ENCODE measurements around the gene SCAP. TPM values are rescaled to one million over a fixed set of nuclear protein-coding genes. Genes with fewer than 3 reads are reported as not detected.
"Not testable (repeated sequence)": the region's sequence is repeated elsewhere in the genome, so short reads cannot be mapped to it uniquely, and the experiment has no call there.

SCAP gene
- total RNA-seq, 2 experiments from 2014 or later = 68.1 to 71.4 TPM

DNA sequence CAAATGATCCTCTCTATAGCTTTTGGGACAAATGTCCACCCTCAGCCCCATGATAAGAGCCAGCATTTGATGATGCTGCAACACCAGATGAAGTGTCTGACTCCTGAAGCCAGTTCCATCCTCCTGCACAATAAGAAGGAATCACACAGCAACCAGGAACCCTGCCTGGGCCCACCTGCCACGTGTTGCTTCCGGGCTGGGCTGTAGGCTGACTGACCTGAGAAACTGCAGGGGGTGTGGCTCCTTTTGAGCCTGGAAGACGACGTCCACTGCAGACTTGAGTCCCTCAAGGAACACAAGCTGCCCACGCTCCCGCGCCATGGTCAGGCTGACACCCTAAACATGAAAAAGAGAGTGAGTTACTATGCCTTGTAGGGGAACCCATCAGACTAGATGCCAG lies 28.4 kb upstream of the SCAP start:
- ChIA-PET POLR2A (no interaction called here), CTCF (interaction anchor here (0.5 kb wide), 1 partner anchor 65 kb away, joined by 6 read pairs; no protein-coding TSS in a partner anchor)
- H3K27ac Mint-ChIP-seq = no peak overlapping the region

GRCh38 chr3:47503033-47503432 lies 27.3 kb upstream of the SCAP start:
- peaks cover 37% of the 10 kb centered on the region for H3K36me3 Mint-ChIP-seq (ENCODE audit: low read depth)
- H3K27me3 Mint-ChIP-seq = no peaks in the 10 kb centered on the region
- H3K27ac Mint-ChIP-seq = no peak overlapping the region
- POLR2A ChIA-PET = no interaction called here
- CTCF ChIA-PET = no interaction called here
- H3K9me3 Mint-ChIP-seq = no peaks in the 10 kb centered on the region
- no peaks in the 10 kb centered on the region for H3K4me1 Mint-ChIP-seq
- H3K4me3 Mint-ChIP-seq = no peak overlapping the region
- DNase-seq = no peak

More for the DNA sequence above, 28.4 kb upstream of the SCAP start:
- Mint-ChIP-seq H3K4me3 (no peak overlapping the region), H3K36me3 (ENCODE audit: low read depth) (peaks cover 35% of the 10 kb centered on the region), H3K9me3 (no peaks in the 10 kb centered on the region), H3K4me1 (no peaks in the 10 kb centered on the region), H3K27me3 (no peaks in the 10 kb centered on the region)
- DNase-seq = no peak

GRCh38 chr3:47496892-47497291 lies 21.2 kb upstream of the SCAP start:
- ChIA-PET POLR2A (no interaction called here), CTCF (interaction anchor here (1.6 kb wide), 1 partner anchor 25 kb away, joined by 3 read pairs; no protein-coding TSS in a partner anchor)
- Mint-ChIP-seq H3K27me3 (no peaks in the 10 kb centered on the region), H3K4me1 (no peaks in the 10 kb centered on the region), H3K36me3 (ENCODE audit: low read depth) (peaks cover 41% of the 10 kb centered on the region), H3K4me3 (no peak overlapping the region), H3K27ac (no peak overlapping the region), H3K9me3 (no peaks in the 10 kb centered on the region)
- DNase-seq = no peak

DNA sequence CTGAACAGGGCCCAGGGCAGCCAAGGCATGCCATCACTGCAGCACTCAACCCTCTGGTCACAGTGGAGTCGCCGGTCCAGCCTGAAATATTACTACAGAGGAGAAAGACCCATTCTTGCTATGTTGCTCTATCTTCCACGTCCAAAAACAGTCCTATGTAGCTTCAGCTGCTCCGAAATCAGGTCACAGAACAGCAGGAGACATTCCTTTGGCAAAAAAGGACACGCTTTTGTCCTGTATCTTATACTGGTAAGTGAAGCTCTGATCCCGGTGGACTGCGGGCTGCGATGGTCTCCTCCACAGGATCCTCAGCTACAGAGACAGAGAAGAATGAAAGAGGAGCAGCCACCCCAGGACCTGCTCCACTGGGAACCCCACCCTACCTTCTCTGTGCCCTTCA lies 20.1 kb upstream of the SCAP start:
- peaks cover 34% of the 10 kb centered on the region for H3K36me3 Mint-ChIP-seq (ENCODE audit: low read depth)
- ChIA-PET POLR2A (no interaction called here), CTCF (interaction anchor here (1.6 kb wide), 2 partner anchors 26 to 68 kb away, joined by 3 read pairs; no protein-coding TSS in a partner anchor)
- no peak for DNase-seq
- no peaks in the 10 kb centered on the region for H3K27me3 Mint-ChIP-seq
- no peak overlapping the region for H3K4me3 Mint-ChIP-seq
- H3K4me1 Mint-ChIP-seq = no peaks in the 10 kb centered on the region
- H3K27ac Mint-ChIP-seq = no peak overlapping the region
- H3K9me3 Mint-ChIP-seq = no peaks in the 10 kb centered on the region

GRCh38 chr3:47495111-47495510 lies 19.4 kb upstream of the SCAP start:
- no peak for DNase-seq
- ChIA-PET CTCF (interaction anchor here (1.5 to 2.3 kb wide), 4 partner anchors 18 to 74 kb away, joined by 3 to 8 read pairs (median 4); no protein-coding TSS in a partner anchor), POLR2A (no interaction called here)
- H3K4me1 Mint-ChIP-seq = no peaks in the 10 kb centered on the region
- H3K27ac Mint-ChIP-seq = no peak overlapping the region
- H3K4me3 Mint-ChIP-seq = no peak overlapping the region
- no peaks in the 10 kb centered on the region for H3K27me3 Mint-ChIP-seq
- no peaks in the 10 kb centered on the region for H3K9me3 Mint-ChIP-seq
- H3K36me3 Mint-ChIP-seq (ENCODE audit: low read depth) = peaks cover 33% of the 10 kb centered on the region

- Mint-ChIP-seq H3K36me3 (ENCODE audit: low read depth) (peaks cover 20% of the 10 kb centered on the region), H3K4me3 (no peak overlapping the region), H3K9me3 (no peaks in the 10 kb centered on the region), H3K4me1 (no peaks in the 10 kb centered on the region), H3K27me3 (no peaks in the 10 kb centered on the region), H3K27ac (no peak overlapping the region)
- no peak for DNase-seq
- ChIA-PET CTCF (interaction anchor here (0.8 to 1.3 kb wide), 2 partner anchors 15 to 16 kb away, joined by 3 read pairs; partner anchors contain the start of gene SCAP), POLR2A (no interaction called here)
These were observed 16.0 kb upstream of the SCAP start for GRCh38 chr3:47491777-47492176.

- peaks cover 17% of the 10 kb centered on the region for H3K36me3 Mint-ChIP-seq (ENCODE audit: low read depth)
- CTCF ChIA-PET = interaction anchor here (1.3 kb wide), 1 partner anchor 15 kb away, joined by 3 read pairs; no protein-coding TSS in a partner anchor
- no peaks in the 10 kb centered on the region for H3K9me3 Mint-ChIP-seq
- no peak overlapping the region for H3K4me3 Mint-ChIP-seq
- H3K4me1 Mint-ChIP-seq = no peaks in the 10 kb centered on the region
- POLR2A ChIA-PET = no interaction called here
- H3K27ac Mint-ChIP-seq = no peak overlapping the region
- DNase-seq = no peak
- H3K27me3 Mint-ChIP-seq = no peaks in the 10 kb centered on the region
These were observed 15.4 kb upstream of the SCAP start for GRCh38 chr3:47491186-47491585.

GRCh38 chr3:47487265-47487664 lies 11.5 kb upstream of the SCAP start:
- no peaks in the 10 kb centered on the region for H3K9me3 Mint-ChIP-seq
- CTCF ChIA-PET = interaction anchor here (0.6 kb wide), 1 partner anchor 556 kb away, joined by 4 read pairs; no protein-coding TSS in a partner anchor

GRCh38 chr3:47485812-47486211 lies 10.1 kb upstream of the SCAP start:
- no peak overlapping the region for H3K27ac Mint-ChIP-seq
- DNase-seq = no peak
- no peaks in the 10 kb centered on the region for H3K9me3 Mint-ChIP-seq
- H3K4me3 Mint-ChIP-seq = no peak overlapping the region
- no peaks in the 10 kb centered on the region for H3K27me3 Mint-ChIP-seq
- no peaks in the 10 kb centered on the region for H3K4me1 Mint-ChIP-seq
- POLR2A ChIA-PET = no interaction called here
- CTCF ChIA-PET = interaction anchor here (1.0 kb wide), 1 partner anchor 10 kb away, joined by 4 read pairs; the partner anchor contains the start of gene SCAP
- peaks cover 8% of the 10 kb centered on the region for H3K36me3 Mint-ChIP-seq (ENCODE audit: low read depth)

More at GRCh38 chr3:47487265-47487664, 11.5 kb upstream of the SCAP start:
- no peak overlapping the region for H3K4me3 Mint-ChIP-seq
- H3K4me1 Mint-ChIP-seq = no peaks in the 10 kb centered on the region
- no peak overlapping the region for H3K27ac Mint-ChIP-seq
- POLR2A ChIA-PET = interaction anchor here (0.6 kb wide), 1 partner anchor 84 kb away, joined by 3 read pairs; no protein-coding TSS in a partner anchor
- H3K36me3 Mint-ChIP-seq (ENCODE audit: low read depth) = peaks cover 8% of the 10 kb centered on the region
- no peak for DNase-seq
- no peaks in the 10 kb centered on the region for H3K27me3 Mint-ChIP-seq

GRCh38 chr3:47482366-47482765 lies 6.6 kb upstream of the SCAP start:
- ChIA-PET POLR2A (no interaction called here), CTCF (no interaction called here)
- no peak for DNase-seq
- H3K9me3 Mint-ChIP-seq = no peaks in the 10 kb centered on the region
- no peak overlapping the region for H3K27ac Mint-ChIP-seq
- H3K36me3 Mint-ChIP-seq (ENCODE audit: low read depth) = peaks cover 3% of the 10 kb centered on the region
- no peaks in the 10 kb centered on the region for H3K4me1 Mint-ChIP-seq
- H3K4me3 Mint-ChIP-seq = no peak overlapping the region
- no peaks in the 10 kb centered on the region for H3K27me3 Mint-ChIP-seq

DNA sequence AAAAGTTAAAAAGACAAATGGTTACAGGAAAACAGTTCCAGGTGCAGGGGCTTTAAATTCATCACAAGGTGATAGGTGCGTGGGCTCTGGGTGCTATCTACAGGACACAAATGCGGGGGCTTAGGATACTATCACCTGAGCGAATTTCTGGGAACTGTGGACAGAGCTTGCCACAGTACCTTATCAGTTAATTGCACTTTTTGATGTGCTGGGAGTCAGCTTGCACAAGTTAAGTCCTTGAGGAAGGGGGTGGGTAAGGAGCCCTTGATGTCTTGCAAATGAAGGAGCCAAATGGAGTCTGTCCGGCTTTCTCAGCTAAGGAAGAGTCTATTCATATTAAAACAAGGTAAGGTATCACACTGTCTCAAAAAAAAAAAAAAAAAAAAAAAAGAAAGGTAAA lies 6.0 kb upstream of the SCAP start:
- H3K4me1 Mint-ChIP-seq; DNase-seq; H3K27me3 Mint-ChIP-seq; H3K4me3 Mint-ChIP-seq; H3K36me3 Mint-ChIP-seq (ENCODE audit: low read depth); H3K9me3 Mint-ChIP-seq; H3K27ac Mint-ChIP-seq; POLR2A ChIA-PET: not testable (repeated sequence)
- CTCF ChIA-PET = interaction anchor here (0.6 kb wide), 1 partner anchor 51 kb away, joined by 4 read pairs; no protein-coding TSS in a partner anchor

DNA sequence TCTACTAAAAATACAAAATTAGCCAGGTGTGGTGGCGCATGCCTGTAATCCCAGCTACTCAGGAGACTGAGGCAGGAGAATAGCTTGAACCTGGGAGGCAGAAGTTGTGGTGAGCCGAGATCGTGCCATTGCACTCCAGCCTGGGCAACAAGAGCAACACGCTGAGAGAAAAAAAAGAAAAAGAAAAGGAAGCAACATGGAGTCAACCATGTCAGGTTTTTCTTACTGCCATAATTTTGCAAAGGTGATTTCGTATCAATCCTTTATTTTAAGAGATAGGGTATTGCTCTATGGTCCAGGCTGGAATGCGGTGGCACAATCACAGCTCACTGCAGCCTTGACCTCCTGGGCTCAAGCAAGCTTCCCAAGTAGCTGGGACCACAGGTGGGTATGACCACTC lies 4.5 kb upstream of the SCAP start:
- H3K9me3 Mint-ChIP-seq; H3K27me3 Mint-ChIP-seq; DNase-seq; H3K36me3 Mint-ChIP-seq (ENCODE audit: low read depth); H3K27ac Mint-ChIP-seq; H3K4me3 Mint-ChIP-seq; H3K4me1 Mint-ChIP-seq; POLR2A ChIA-PET: not testable (repeated sequence)
- CTCF ChIA-PET = interaction anchor here (1.4 kb wide), 1 partner anchor 60 kb away, joined by 3 read pairs; no protein-coding TSS in a partner anchor

DNA sequence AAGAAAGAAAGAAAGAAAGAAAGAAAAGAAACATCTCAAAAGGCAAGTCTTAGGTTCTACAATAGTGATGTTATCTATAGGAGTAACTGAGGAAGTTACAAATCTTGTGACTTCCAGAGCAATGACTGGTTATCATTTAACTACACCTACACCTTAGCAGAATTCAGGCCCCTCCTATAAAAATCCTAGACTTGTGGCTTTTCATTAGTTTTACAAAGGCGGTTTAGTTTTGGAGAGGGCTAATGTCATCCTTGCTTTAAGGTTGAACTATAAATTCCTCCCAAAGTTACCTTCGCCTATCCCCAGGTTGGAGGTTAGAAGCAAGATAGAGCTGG lies 4.1 kb upstream of the SCAP start:
- Mint-ChIP-seq H3K36me3 (ENCODE audit: low read depth) (peaks cover 4% of the 10 kb centered on the region), H3K9me3 (no peaks in the 10 kb centered on the region), H3K27me3 (no peaks in the 10 kb centered on the region), H3K4me3 (no peak overlapping the region), H3K27ac (no peak overlapping the region), H3K4me1 (peaks cover 14% of the 10 kb centered on the region)
- ChIA-PET POLR2A (no interaction called here), CTCF (interaction anchor here (0.6 to 1.4 kb wide), 2 partner anchors 10 to 59 kb away, joined by 3 read pairs; no protein-coding TSS in a partner anchor)
- DNase-seq = no peak

DNA sequence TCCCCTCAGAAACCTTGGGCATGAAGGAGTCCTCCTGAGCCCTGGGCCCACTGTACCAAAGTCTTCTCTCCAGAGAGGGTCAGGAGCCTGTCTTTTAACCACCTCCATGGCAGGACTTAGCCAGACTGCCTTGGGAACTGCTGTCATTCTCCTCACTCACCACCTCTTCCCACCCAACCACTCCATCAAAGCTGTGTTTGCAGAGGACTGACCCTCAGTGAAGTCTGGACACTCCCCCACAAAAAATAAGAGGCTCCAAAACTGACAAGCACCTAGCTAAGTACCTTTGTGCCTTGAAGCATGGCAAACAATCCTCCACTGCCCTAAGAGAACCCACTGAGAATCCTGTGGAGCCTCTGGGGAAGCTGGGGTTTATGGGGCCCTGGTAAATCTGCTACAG lies 2.3 kb upstream of the SCAP start:
- H3K27ac Mint-ChIP-seq = no peak overlapping the region
- H3K27me3 Mint-ChIP-seq = no peaks in the 10 kb centered on the region
- POLR2A ChIA-PET = no interaction called here

More for the DNA sequence above, 2.3 kb upstream of the SCAP start:
- no peak for DNase-seq
- H3K9me3 Mint-ChIP-seq = no peaks in the 10 kb centered on the region
- CTCF ChIA-PET = interaction anchor here (0.6 to 5.3 kb wide), 3 partner anchors 56 to 512 kb away, joined by 3 to 51 read pairs (median 3); no protein-coding TSS in a partner anchor
- H3K4me3 Mint-ChIP-seq = no peak overlapping the region
- H3K36me3 Mint-ChIP-seq (ENCODE audit: low read depth) = peaks cover 4% of the 10 kb centered on the region
- peaks cover 27% of the 10 kb centered on the region for H3K4me1 Mint-ChIP-seq
